CD14-positive monocyte (primary cell): ENCODE data around the gene POGLUT2. TPM values are rescaled to one million over a fixed set of nuclear protein-coding genes. Genes with fewer than 3 reads are reported as not detected.

Source experiments
- DNase-seq, 3 donors: peaks; one replicate each; pipeline ENCODE4 v3.0.0-alpha.2; 2011 to 2022
- H2AFZ ChIP-seq: 2 replicates; pipeline ENCODE4 v1.6.0; 2012; ENCODE audit warnings: mild to moderate bottlenecking, low read depth, low read length, inconsistent platforms; ENCODE audit not compliant: insufficient read depth, poor library complexity, severe bottlenecking
- H3K27ac ChIP-seq, 2 donors: 1 replicate in 1 of 2; 2 replicates in 1 of 2; pipeline ENCODE4 v1.5.1; 2012 to 2013; ENCODE audit warnings: low read length in 2 of 2, control low read depth in 1 of 2, inconsistent platforms in 1 of 2, low read depth in 1 of 2, mild to moderate bottlenecking in 1 of 2
- H3K27me3 ChIP-seq, 2 donors: one replicate each; pipeline versions ENCODE4 v1.6.0 to v1.6.1; 2011 to 2013; ENCODE audit warnings: low read length in 2 of 2; ENCODE audit not compliant: control insufficient read depth in 2 of 2, insufficient read depth in 2 of 2
- H3K36me3 ChIP-seq, 2 donors: replicated peaks in 1 of 2; 1 replicate in 1 of 2; 2 replicates in 1 of 2; pipeline versions ENCODE4 v1.5.1 to v1.6.1; 2012 to 2013; ENCODE audit warnings: low read length in 2 of 2, control low read depth in 1 of 2, inconsistent platforms in 1 of 2, mild to moderate bottlenecking in 1 of 2; ENCODE audit not compliant: insufficient read depth in 2 of 2, control insufficient read depth in 1 of 2
- H3K4me1 ChIP-seq, 2 donors: 1 replicate in 1 of 2; 2 replicates in 1 of 2; pipeline versions ENCODE4 v1.5.1 to v1.6.1; 2012 to 2013; ENCODE audit warnings: low read length in 2 of 2, control low read depth in 1 of 2, inconsistent platforms in 1 of 2, mild to moderate bottlenecking in 1 of 2, moderate library complexity in 1 of 2; ENCODE audit not compliant: insufficient read depth in 2 of 2, control insufficient read depth in 1 of 2
- H3K4me2 ChIP-seq: replicated peaks from 2 replicates; pipeline ENCODE3; 2012; ENCODE audit warnings: low read length, moderate library complexity, mild to moderate bottlenecking; ENCODE audit not compliant: poor library complexity, severe bottlenecking; ENCODE audit errors: extremely low read depth
- H3K4me3 ChIP-seq, 3 experiments: fragments of 200-600 bp in 1 of 3; sonication (generic) in 1 of 3; replicated peaks in 1 of 3; 1 replicate in 2 of 3; 2 replicates in 1 of 3; pipeline ENCODE4 v1.5.1; 2011 to 2013; ENCODE audit warnings: low read length in 3 of 3, mild to moderate bottlenecking in 3 of 3, control low read depth in 2 of 3, low read depth in 2 of 3, inconsistent platforms in 1 of 3, moderate library complexity in 1 of 3
- H3K79me2 ChIP-seq: 2 replicates; pipeline ENCODE4 v1.6.0; 2012; ENCODE audit warnings: mild to moderate bottlenecking, control low read depth, inconsistent platforms, low read length, moderate library complexity; ENCODE audit not compliant: insufficient read depth
- H3K9ac ChIP-seq: 2 replicates; pipeline ENCODE4 v1.6.0; 2017; ENCODE audit warnings: low read length, mild to moderate bottlenecking; ENCODE audit not compliant: insufficient read depth, poor library complexity, severe bottlenecking
- H3K9me3 ChIP-seq, 2 donors: replicated peaks in 1 of 2; 1 replicate in 1 of 2; 2 replicates in 1 of 2; pipeline versions ENCODE4 v1.5.1 to v1.6.1; 2012 to 2013; ENCODE audit warnings: low read length in 2 of 2, control low read depth in 1 of 2; ENCODE audit not compliant: control insufficient read depth in 1 of 2, insufficient read depth in 1 of 2
- H4K20me1 ChIP-seq: 2 replicates; pipeline ENCODE4 v1.6.0; 2012; ENCODE audit warnings: mild to moderate bottlenecking, low read length, control low read depth, moderate library complexity; ENCODE audit not compliant: insufficient read depth
- H3K27ac Mint-ChIP-seq, 7 donors: one replicate each; pipeline ENCODE4 v1.8.0; 2020; ENCODE audit warnings: mild to moderate bottlenecking in 7 of 7, mixed read lengths in 7 of 7, moderate library complexity in 6 of 7, inconsistent platforms in 2 of 7
- H3K27me3 Mint-ChIP-seq, 3 donors: one replicate each; pipeline ENCODE4 v1.8.0; 2021 to 2022; ENCODE audit warnings: low read depth in 3 of 3, mild to moderate bottlenecking in 3 of 3, mixed read lengths in 3 of 3, moderate library complexity in 3 of 3, inconsistent platforms in 1 of 3
- H3K36me3 Mint-ChIP-seq, 2 donors: one replicate each; pipeline ENCODE4 v1.8.0; 2020; ENCODE audit warnings: mixed read lengths in 2 of 2, inconsistent platforms in 1 of 2, mild to moderate bottlenecking in 1 of 2
- H3K4me1 Mint-ChIP-seq: one replicate; pipeline ENCODE4 v1.8.0; 2020; ENCODE audit warnings: mild to moderate bottlenecking, mixed read lengths
- H3K4me3 Mint-ChIP-seq, 2 donors: one replicate each; pipeline ENCODE4 v1.8.0; 2020; ENCODE audit warnings: mild to moderate bottlenecking in 2 of 2, mixed read lengths in 2 of 2, moderate library complexity in 1 of 2
- H3K9me3 Mint-ChIP-seq, 7 donors: one replicate each; pipeline ENCODE4 v1.8.0; 2020 to 2022; ENCODE audit warnings: mixed read lengths in 7 of 7, mild to moderate bottlenecking in 6 of 7, moderate library complexity in 6 of 7, inconsistent platforms in 2 of 7
- WGBS: methylation state at CpG from one replicate; pipeline ENCODE4 v1.1.5; 2013; ENCODE audit warnings: missing lambda C conversion rate; ENCODE audit not compliant: insufficient coverage; 5-methylcytosine and 5-hydroxymethylcytosine counted together
- intact Hi-C, 2 donors: fragments of 100-400 bp; cut with micrococcal nuclease; formaldehyde crosslinking; loops; one replicate each; pipeline versions ENCODE4 v1.15.0 to v1.15.1; 2023
- polyA plus RNA-seq, 3 donors: library from polyadenylated mRNA; depleted of rRNA in 1 of 3; unstranded in 2 of 3; stranded (reverse) in 1 of 3; fragments of 300-500 nt in 2 of 3; fragments of >200 nt in 1 of 3; fragmentation: Illumina TruSeq in 2 of 3; gene quantifications; 1 replicate in 2 of 3; 2 replicates in 1 of 3; pipeline ENCODE4 v1.2.3, GENCODE V29; 2012 to 2021
- TF ChIP-seq, protein P1 (sequence below): fragments of 200-600 bp; IDR thresholded peaks from one replicate; pipeline ENCODE4 v1.8.0; 2022; ENCODE audit warnings: antibody characterized with exemption, mild to moderate bottlenecking

POGLUT2 gene
- polyA plus RNA-seq, 3 donors, result 0.22 TPM; not detected in 2

DNA sequence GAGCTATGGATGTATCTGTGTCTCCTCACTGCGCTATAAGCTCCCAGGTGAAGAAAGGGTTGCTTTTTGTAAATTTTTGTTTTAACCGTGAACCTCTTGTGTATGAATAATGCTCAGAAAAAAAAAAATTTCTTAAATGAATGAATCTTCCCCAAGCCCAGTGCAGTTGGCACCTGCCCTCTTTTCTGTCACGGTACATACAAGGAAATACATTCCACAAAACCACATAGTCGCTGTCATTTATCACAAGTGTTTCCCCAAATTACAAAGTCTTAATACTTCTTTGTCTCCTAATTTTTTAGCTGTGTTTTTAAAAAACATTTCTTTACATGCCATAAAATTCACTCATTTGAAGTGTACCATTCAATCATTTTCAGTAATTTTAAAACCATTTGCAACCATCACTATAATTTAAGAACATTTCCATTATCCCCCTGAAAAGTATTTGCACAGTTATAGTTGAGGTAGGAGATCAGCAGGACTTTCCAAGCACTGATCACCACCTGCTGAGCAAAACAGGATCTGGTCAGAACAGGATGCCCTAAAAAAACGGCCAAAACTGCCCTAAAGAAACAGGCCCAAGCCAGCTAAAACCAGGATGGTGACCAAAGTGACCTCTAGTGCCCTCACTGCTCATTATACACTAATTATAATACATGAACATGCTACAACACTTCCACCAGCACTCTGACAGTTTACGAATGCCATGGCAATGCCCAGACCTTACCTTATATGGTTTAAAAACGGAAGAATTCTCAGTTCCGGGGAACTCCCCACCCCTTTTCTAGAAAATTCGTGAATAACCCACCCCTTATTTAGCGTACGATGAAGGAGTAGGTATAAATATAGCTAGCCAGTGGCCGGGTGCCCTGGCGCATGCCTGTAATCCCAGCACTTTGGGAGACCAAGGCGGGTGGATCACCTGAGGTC lies 23.9 kb downstream of the POGLUT2 start:
- Histone ChIP-seq H3K27me3 (no peaks in the 10 kb centered on the region), H3K36me3 (no peaks in the 10 kb centered on the region), H4K20me1 (no peaks in the 10 kb centered on the region), H3K4me3 (peak overlapping the region in 1 of 3 experiments; percentile 78), H3K79me2 (peaks cover 4% of the 10 kb centered on the region), H3K4me2 (peak overlapping the region; percentile 91), H3K27ac (no peak overlapping the region), H2AFZ (peak overlapping the region; percentile 94), H3K4me1 (peaks cover 25 to 29% of the 10 kb centered on the region in 2 donors), H3K9ac (peak overlapping the region; percentile 80), H3K9me3 (no peaks in the 10 kb centered on the region)
- peaks cover 0 to 5% (median 5%) of the 10 kb centered on the region in 3 donors for H3K27me3 Mint-ChIP-seq
- DNase-seq, result peak in 1 of 3 donors; percentile 12
- H3K27ac Mint-ChIP-seq, result peak overlapping the region in 1 of 7 donors; percentile 80
- TF ChIP-seq, protein P1, sequence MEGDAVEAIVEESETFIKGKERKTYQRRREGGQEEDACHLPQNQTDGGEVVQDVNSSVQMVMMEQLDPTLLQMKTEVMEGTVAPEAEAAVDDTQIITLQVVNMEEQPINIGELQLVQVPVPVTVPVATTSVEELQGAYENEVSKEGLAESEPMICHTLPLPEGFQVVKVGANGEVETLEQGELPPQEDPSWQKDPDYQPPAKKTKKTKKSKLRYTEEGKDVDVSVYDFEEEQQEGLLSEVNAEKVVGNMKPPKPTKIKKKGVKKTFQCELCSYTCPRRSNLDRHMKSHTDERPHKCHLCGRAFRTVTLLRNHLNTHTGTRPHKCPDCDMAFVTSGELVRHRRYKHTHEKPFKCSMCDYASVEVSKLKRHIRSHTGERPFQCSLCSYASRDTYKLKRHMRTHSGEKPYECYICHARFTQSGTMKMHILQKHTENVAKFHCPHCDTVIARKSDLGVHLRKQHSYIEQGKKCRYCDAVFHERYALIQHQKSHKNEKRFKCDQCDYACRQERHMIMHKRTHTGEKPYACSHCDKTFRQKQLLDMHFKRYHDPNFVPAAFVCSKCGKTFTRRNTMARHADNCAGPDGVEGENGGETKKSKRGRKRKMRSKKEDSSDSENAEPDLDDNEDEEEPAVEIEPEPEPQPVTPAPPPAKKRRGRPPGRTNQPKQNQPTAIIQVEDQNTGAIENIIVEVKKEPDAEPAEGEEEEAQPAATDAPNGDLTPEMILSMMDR, result no peak
- WGBS, result 40% methylated on average over 4 of the region's 14 CpGs
- H3K4me1 Mint-ChIP-seq, result peaks cover 34% of the 10 kb centered on the region
- H3K4me3 Mint-ChIP-seq, result peak overlapping the region; percentile 97
- no peaks in the 10 kb centered on the region for H3K36me3 Mint-ChIP-seq
- intact Hi-C loops, result loop anchor here (5.0 to 10.0 kb wide), 3 partner anchors 72 to 190 kb away; partner anchors contain the start of genes ERCC5 (in 1 of the 2) and TPP2 (in 1 of the 2)
- peaks cover 0 to 2% (median 0%) of the 10 kb centered on the region in 7 donors for H3K9me3 Mint-ChIP-seq

DNA sequence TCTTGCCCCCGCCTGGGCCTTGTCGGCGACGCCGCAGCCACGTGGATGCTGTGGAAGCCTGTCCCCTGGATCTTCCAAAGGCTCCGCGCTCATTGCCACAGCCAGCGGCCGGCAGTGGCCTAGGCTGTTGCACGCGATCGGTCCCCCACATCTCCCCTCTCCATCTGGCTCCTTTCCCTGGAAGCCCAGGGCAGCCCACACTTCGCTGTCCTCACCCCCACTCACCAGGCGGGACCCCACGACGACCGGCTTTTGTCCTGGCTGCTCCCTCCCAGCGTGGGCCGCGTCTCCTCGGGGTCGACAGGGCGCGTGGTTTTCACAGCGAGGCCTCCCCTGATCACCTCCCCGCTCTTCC lies 24.6 kb downstream of the POGLUT2 start:
- Histone ChIP-seq H3K4me3 (peak overlapping the region; percentile 61 to 81 (median 78)), H3K9me3 (no peaks in the 10 kb centered on the region), H3K79me2 (peaks cover 4% of the 10 kb centered on the region), H4K20me1 (no peaks in the 10 kb centered on the region), H3K4me1 (peaks cover 25 to 29% of the 10 kb centered on the region in 2 donors), H3K36me3 (no peaks in the 10 kb centered on the region), H3K9ac (peak overlapping the region; percentile 80), H3K27me3 (no peaks in the 10 kb centered on the region), H3K27ac (peak overlapping the region; percentile 27 to 69), H2AFZ (peak overlapping the region; percentile 94), H3K4me2 (peak overlapping the region; percentile 91)
- H3K36me3 Mint-ChIP-seq, result no peaks in the 10 kb centered on the region
- intact Hi-C loops, result loop anchor here (5.0 to 10.0 kb wide), 3 partner anchors 73 to 189 kb away; partner anchors contain the start of genes ERCC5 (in 1 of the 2) and TPP2 (in 1 of the 2)
- peak in 1 of 3 donors; percentile 8 for DNase-seq
- peak overlapping the region in 6 of 7 donors; percentile 57 to 93 (median 87) for H3K27ac Mint-ChIP-seq
- TF ChIP-seq, protein P1, result no peak
- no peaks in the 10 kb centered on the region for H3K9me3 Mint-ChIP-seq
- peak overlapping the region; percentile 97 for H3K4me3 Mint-ChIP-seq
- H3K27me3 Mint-ChIP-seq, result peaks cover 0 to 5% (median 5%) of the 10 kb centered on the region in 3 donors
- 63% methylated on average over 17 of the region's 27 CpGs for WGBS
- peaks cover 34% of the 10 kb centered on the region for H3K4me1 Mint-ChIP-seq
